HEK293 (cell line): ENCODE data around the gene KIRREL3.

Experiments used
- CTCF ChIA-PET: fragments of 350-600 bp; formaldehyde crosslinking; extraction: SDS; loops from one replicate; lab custom pipeline; 2021; ENCODE audit warnings: antibody characterized with exemption; lab: Yijun Ruan, JAX
- POLR2A ChIA-PET: fragments of 300-600 bp; formaldehyde crosslinking; extraction: SDS; loops from one replicate; lab custom pipeline; 2020; ENCODE audit warnings: antibody characterized with exemption, inconsistent platforms; lab: Yijun Ruan, JAX
- H3K27ac ChIP-seq: fragments of 200-500 bp; sonication (Bioruptor generic); 2 replicates; pipeline ENCODE4 v1.5.1; 2014; ENCODE audit warnings: low read depth, low read length, control low read depth, inconsistent platforms; ENCODE audit errors: extremely low read depth
- H3K36me3 ChIP-seq, 2 experiments: fragments of 200-500 bp in 1 of 2; sonication (Bioruptor generic) in 1 of 2; 1 replicate in 1 of 2; 2 replicates in 1 of 2; pipeline ENCODE4 v1.5.1; 2014 to 2017; ENCODE audit warnings: inconsistent platforms in 2 of 2, low read length in 2 of 2; ENCODE audit not compliant: control insufficient read depth in 2 of 2, insufficient read depth in 1 of 2
- H3K4me1 ChIP-seq: fragments of 200-500 bp; sonication (Bioruptor generic); 2 replicates; pipeline ENCODE4 v1.5.1; 2014; ENCODE audit warnings: mild to moderate bottlenecking, low read length, inconsistent platforms; ENCODE audit not compliant: control insufficient read depth, insufficient read depth
- H3K4me3 ChIP-seq: 2 replicates; pipeline ENCODE4 v1.5.1; 2011; ENCODE audit warnings: low read depth, mild to moderate bottlenecking, control low read depth, low read length, moderate library complexity
- H3K9me3 ChIP-seq: fragments of 200-500 bp; sonication (Bioruptor generic); 2 replicates; pipeline ENCODE4 v1.5.1; 2014; ENCODE audit warnings: low read depth, low read length, inconsistent platforms; ENCODE audit not compliant: control insufficient read depth, insufficient read depth
- EGR2 ChIP-seq: fragments of 450-650 bp; formaldehyde crosslinking; IDR thresholded peaks from 2 replicates; pipeline ENCODE4 v1.5.1; 2016; ENCODE audit warnings: low read depth, missing biosample characterization, missing genetic modification characterization
- ELK4 ChIP-seq: IDR thresholded peaks from 2 replicates; pipeline ENCODE4 v1.6.1; 2011; ENCODE audit warnings: mild to moderate bottlenecking, low read depth, low read length, borderline replicate concordance
- KLF1 ChIP-seq: fragments of 450-650 bp; formaldehyde crosslinking; IDR thresholded peaks from 2 replicates; pipeline ENCODE4 v1.5.1; 2016; ENCODE audit warnings: missing biosample characterization, missing genetic modification characterization
- KLF7 ChIP-seq: fragments of 450-650 bp; formaldehyde crosslinking; IDR thresholded peaks from 2 replicates; pipeline ENCODE4 v1.5.1; 2016; ENCODE audit warnings: missing biosample characterization, missing genetic modification characterization, borderline replicate concordance
- KLF9 ChIP-seq: fragments of 450-650 bp; formaldehyde crosslinking; IDR thresholded peaks from 2 replicates; pipeline ENCODE4 v1.5.1; 2016; ENCODE audit warnings: missing biosample characterization, missing genetic modification characterization, low read depth
- SCRT2 ChIP-seq: fragments of 450-650 bp; formaldehyde crosslinking; IDR thresholded peaks from 2 replicates; pipeline ENCODE4 v1.5.1; 2016; ENCODE audit warnings: missing biosample characterization, missing genetic modification characterization
- TCF7L2 ChIP-seq: IDR thresholded peaks from 2 replicates; pipeline ENCODE4 v1.6.1; 2011; ENCODE audit warnings: low read depth, mild to moderate bottlenecking, inconsistent platforms, low read length, moderate library complexity, borderline replicate concordance
- ZBTB1 ChIP-seq: fragments of 450-650 bp; formaldehyde crosslinking; IDR thresholded peaks from 2 replicates; pipeline ENCODE4 v1.5.1; 2016; ENCODE audit warnings: missing biosample characterization, missing genetic modification characterization
- ZBTB44 ChIP-seq: fragments of 450-650 bp; IDR thresholded peaks from 2 replicates; pipeline ENCODE4 v1.5.1; 2018; ENCODE audit warnings: missing biosample characterization, mild to moderate bottlenecking, missing genetic modification characterization
- ZBTB8A ChIP-seq: fragments of 450-650 bp; formaldehyde crosslinking; IDR thresholded peaks from 2 replicates; pipeline ENCODE4 v1.5.1; 2016; ENCODE audit warnings: missing biosample characterization, missing genetic modification characterization
- ZNF114 ChIP-seq: fragments of 450-650 bp; formaldehyde crosslinking; IDR thresholded peaks from 2 replicates; pipeline ENCODE4 v1.5.0; 2017; ENCODE audit warnings: missing biosample characterization, missing genetic modification characterization
- ZNF169 ChIP-seq: fragments of 450-650 bp; formaldehyde crosslinking; IDR thresholded peaks from 2 replicates; pipeline ENCODE4 v1.5.1; 2016; ENCODE audit warnings: missing biosample characterization, missing genetic modification characterization
- ZNF221 ChIP-seq: fragments of 450-650 bp; formaldehyde crosslinking; IDR thresholded peaks from 2 replicates; pipeline ENCODE4 v1.5.1; 2017; ENCODE audit warnings: missing biosample characterization, missing genetic modification characterization, borderline replicate concordance
- ZNF23 ChIP-seq: fragments of 450-650 bp; formaldehyde crosslinking; IDR thresholded peaks from 2 replicates; pipeline ENCODE4 v1.5.1; 2016; ENCODE audit warnings: missing biosample characterization, missing genetic modification characterization, borderline replicate concordance
- ZNF394 ChIP-seq: fragments of 450-650 bp; formaldehyde crosslinking; IDR thresholded peaks from 2 replicates; pipeline ENCODE4 v1.5.1; 2016; ENCODE audit warnings: missing biosample characterization, missing genetic modification characterization, mild to moderate bottlenecking, moderate library complexity, borderline replicate concordance
- ZNF521 ChIP-seq: fragments of 450-650 bp; formaldehyde crosslinking; IDR thresholded peaks from 2 replicates; pipeline ENCODE4 v1.5.1; 2017; ENCODE audit warnings: missing biosample characterization, mild to moderate bottlenecking, missing genetic modification characterization
- ZNF555 ChIP-seq: fragments of 450-650 bp; formaldehyde crosslinking; conservative IDR thresholded peaks from 2 replicates; pipeline ENCODE4 v1.5.1; 2017; ENCODE audit warnings: missing biosample characterization, mild to moderate bottlenecking, missing genetic modification characterization, inconsistent platforms
- ZNF561 ChIP-seq: fragments of 450-650 bp; IDR thresholded peaks from 2 replicates; pipeline ENCODE4 v1.5.1; 2018; ENCODE audit warnings: missing biosample characterization, missing genetic modification characterization, borderline replicate concordance
- ZNF596 ChIP-seq: fragments of 450-650 bp; IDR thresholded peaks from 2 replicates; pipeline ENCODE4 v1.5.0; 2018; ENCODE audit warnings: missing biosample characterization, mild to moderate bottlenecking, missing genetic modification characterization, moderate library complexity
- ZNF610 ChIP-seq: fragments of 450-650 bp; formaldehyde crosslinking; IDR thresholded peaks from 2 replicates; pipeline ENCODE4 v1.5.1; 2016; ENCODE audit warnings: missing biosample characterization, missing genetic modification characterization, borderline replicate concordance
- ZNF677 ChIP-seq: fragments of 450-650 bp; IDR thresholded peaks from 2 replicates; pipeline ENCODE4 v1.5.0; 2018; ENCODE audit warnings: missing biosample characterization, mild to moderate bottlenecking, missing genetic modification characterization, moderate library complexity
- ZNF704 ChIP-seq: fragments of 450-650 bp; formaldehyde crosslinking; IDR thresholded peaks from 2 replicates; pipeline ENCODE4 v1.5.1; 2016; ENCODE audit warnings: missing biosample characterization, missing genetic modification characterization
- ZNF707 ChIP-seq: fragments of 450-650 bp; formaldehyde crosslinking; IDR thresholded peaks from 2 replicates; pipeline ENCODE4 v1.5.1; 2016; ENCODE audit warnings: missing biosample characterization, missing genetic modification characterization
- ZNF747 ChIP-seq: fragments of 450-650 bp; formaldehyde crosslinking; IDR thresholded peaks from 2 replicates; pipeline ENCODE4 v1.5.1; 2016; ENCODE audit warnings: missing biosample characterization, missing genetic modification characterization
- ZNF791 ChIP-seq: fragments of 450-650 bp; formaldehyde crosslinking; IDR thresholded peaks from 2 replicates; pipeline ENCODE4 v1.5.1; 2016; ENCODE audit warnings: missing biosample characterization, missing genetic modification characterization
- TF ChIP-seq, protein P1 (sequence below): fragments of 450-650 bp; formaldehyde crosslinking; IDR thresholded peaks from 2 replicates; pipeline ENCODE4 v1.5.1; 2017; ENCODE audit warnings: missing biosample characterization, mild to moderate bottlenecking, missing genetic modification characterization, moderate library complexity
- TF ChIP-seq, protein P2 (sequence below): fragments of 450-650 bp; formaldehyde crosslinking; IDR thresholded peaks from 2 replicates; pipeline ENCODE4 v1.5.1; 2016; ENCODE audit warnings: missing biosample characterization, missing genetic modification characterization
- TF ChIP-seq, protein P3 (sequence below): fragments of 450-650 bp; formaldehyde crosslinking; IDR thresholded peaks from 2 replicates; pipeline ENCODE4 v1.5.0; 2017; ENCODE audit warnings: missing biosample characterization, missing genetic modification characterization, borderline replicate concordance

KIRREL3 gene

DNA sequence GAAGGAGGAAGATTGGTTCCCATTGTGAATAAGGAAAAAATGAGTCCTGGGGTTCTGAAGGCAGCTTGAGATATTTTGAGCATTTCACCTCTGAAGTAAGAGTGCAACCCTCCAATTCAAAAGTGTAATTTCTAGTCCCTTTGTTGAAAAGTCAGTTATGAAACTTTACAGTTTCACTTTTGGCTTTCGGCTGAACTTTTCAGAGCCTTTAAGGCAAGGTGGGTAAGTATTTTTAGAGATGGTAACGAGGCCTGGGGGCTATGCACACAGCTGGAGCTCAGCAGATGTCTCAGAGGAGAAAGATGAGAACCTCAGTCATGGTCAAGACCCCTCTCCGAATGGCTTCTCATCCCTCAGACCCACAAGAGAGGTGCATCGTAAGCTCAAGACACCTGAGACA, 267.6 kb downstream of the KIRREL3 start:
- POLR2A ChIA-PET, result no interaction called here
- CTCF ChIA-PET, result interaction anchor here (1.0 kb wide), 1 partner anchor 17 kb away, joined by 3 read pairs; no protein-coding TSS in a partner anchor

GRCh38 chr11:126731576-126732142, 268.9 kb downstream of the KIRREL3 start:
- ChIA-PET POLR2A (no interaction called here), CTCF (interaction anchor here (1.0 kb wide), 1 partner anchor 15 kb away, joined by 6 read pairs; no protein-coding TSS in a partner anchor)
- Histone ChIP-seq H3K4me3 (no peak overlapping the region), H3K9me3 (no peaks in the 10 kb centered on the region), H3K36me3 (no peaks in the 10 kb centered on the region), H3K27ac (no peak overlapping the region), H3K4me1 (no peaks in the 10 kb centered on the region)
- TF ChIP-seq, protein P1, sequence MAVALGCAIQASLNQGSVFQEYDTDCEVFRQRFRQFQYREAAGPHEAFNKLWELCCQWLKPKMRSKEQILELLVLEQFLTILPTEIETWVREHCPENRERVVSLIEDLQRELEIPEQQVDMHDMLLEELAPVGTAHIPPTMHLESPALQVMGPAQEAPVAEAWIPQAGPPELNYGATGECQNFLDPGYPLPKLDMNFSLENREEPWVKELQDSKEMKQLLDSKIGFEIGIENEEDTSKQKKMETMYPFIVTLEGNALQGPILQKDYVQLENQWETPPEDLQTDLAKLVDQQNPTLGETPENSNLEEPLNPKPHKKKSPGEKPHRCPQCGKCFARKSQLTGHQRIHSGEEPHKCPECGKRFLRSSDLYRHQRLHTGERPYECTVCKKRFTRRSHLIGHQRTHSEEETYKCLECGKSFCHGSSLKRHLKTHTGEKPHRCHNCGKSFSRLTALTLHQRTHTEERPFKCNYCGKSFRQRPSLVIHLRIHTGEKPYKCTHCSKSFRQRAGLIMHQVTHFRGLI (tag by site-specific recombination), result no peak
- TF ChIP-seq ZNF747 (no peak), ZNF114 (tag by site-specific recombination) (no peak), ZNF394 (tag by site-specific recombination) (no peak), ZNF555 (tag by site-specific recombination) (no peak), ZNF23 (tag by site-specific recombination) (no peak), ZBTB8A (no peak), ZBTB44 (no peak), TCF7L2 (no peak)

More for the DNA sequence above, 267.6 kb downstream of the KIRREL3 start:
- no peak overlapping the region for H3K4me3 ChIP-seq
- no peaks in the 10 kb centered on the region for H3K4me1 ChIP-seq
- H3K9me3 ChIP-seq, result no peaks in the 10 kb centered on the region
- no peak overlapping the region for H3K27ac ChIP-seq
- TF ChIP-seq KLF7 (tag by site-specific recombination) (no peak), ZNF610 (tag by site-specific recombination) (no peak), ELK4 (no peak), SCRT2 (tag by site-specific recombination) (no peak), ZNF791 (tag by site-specific recombination) (no peak), ZNF707 (tag by site-specific recombination) (no peak), KLF1 (tag by site-specific recombination) (no peak), ZNF677 (tag by site-specific recombination) (no peak), KLF9 (no peak), ZNF596 (no peak), ZNF704 (tag by site-specific recombination) (no peak), ZNF521 (tag by site-specific recombination) (no peak), ZNF169 (tag by site-specific recombination) (no peak), ZNF561 (tag by site-specific recombination) (no peak), ZBTB1 (tag by site-specific recombination) (no peak), ZNF221 (tag by site-specific recombination) (no peak), EGR2 (tag by site-specific recombination) (no peak)
- TF ChIP-seq, protein P2, sequence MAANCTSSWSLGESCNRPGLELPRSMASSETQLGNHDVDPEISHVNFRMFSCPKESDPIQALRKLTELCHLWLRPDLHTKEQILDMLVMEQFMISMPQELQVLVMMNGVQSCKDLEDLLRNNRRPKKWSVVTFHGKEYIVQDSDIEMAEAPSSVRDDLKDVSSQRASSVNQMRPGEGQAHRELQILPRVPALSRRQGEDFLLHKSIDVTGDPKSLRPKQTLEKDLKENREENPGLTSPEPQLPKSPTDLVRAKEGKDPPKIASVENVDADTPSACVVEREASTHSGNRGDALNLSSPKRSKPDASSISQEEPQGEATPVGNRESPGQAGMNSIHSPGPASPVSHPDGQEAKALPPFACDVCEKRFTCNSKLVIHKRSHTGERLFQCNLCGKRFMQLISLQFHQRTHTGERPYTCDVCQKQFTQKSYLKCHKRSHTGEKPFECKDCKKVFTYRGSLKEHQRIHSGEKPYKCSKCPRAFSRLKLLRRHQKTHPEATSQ (tag by site-specific recombination), result no peak
- TF ChIP-seq, protein P3, sequence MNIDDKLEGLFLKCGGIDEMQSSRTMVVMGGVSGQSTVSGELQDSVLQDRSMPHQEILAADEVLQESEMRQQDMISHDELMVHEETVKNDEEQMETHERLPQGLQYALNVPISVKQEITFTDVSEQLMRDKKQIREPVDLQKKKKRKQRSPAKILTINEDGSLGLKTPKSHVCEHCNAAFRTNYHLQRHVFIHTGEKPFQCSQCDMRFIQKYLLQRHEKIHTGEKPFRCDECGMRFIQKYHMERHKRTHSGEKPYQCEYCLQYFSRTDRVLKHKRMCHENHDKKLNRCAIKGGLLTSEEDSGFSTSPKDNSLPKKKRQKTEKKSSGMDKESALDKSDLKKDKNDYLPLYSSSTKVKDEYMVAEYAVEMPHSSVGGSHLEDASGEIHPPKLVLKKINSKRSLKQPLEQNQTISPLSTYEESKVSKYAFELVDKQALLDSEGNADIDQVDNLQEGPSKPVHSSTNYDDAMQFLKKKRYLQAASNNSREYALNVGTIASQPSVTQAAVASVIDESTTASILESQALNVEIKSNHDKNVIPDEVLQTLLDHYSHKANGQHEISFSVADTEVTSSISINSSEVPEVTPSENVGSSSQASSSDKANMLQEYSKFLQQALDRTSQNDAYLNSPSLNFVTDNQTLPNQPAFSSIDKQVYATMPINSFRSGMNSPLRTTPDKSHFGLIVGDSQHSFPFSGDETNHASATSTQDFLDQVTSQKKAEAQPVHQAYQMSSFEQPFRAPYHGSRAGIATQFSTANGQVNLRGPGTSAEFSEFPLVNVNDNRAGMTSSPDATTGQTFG (tag by site-specific recombination), result no peak
- H3K36me3 ChIP-seq, result no peaks in the 10 kb centered on the region
